ENCODE results near the gene CYP2W1. TPM values are rescaled to one million over a fixed set of nuclear protein-coding genes. Genes with fewer than 3 reads are reported as not detected.
"Not testable (repeated sequence)": the region's sequence is repeated elsewhere in the genome, so short reads cannot be mapped to it uniquely, and the experiment has no call there.

CYP2W1 gene
- total RNA-seq, 1 donor from 2014 or later, result not detected

DNA sequence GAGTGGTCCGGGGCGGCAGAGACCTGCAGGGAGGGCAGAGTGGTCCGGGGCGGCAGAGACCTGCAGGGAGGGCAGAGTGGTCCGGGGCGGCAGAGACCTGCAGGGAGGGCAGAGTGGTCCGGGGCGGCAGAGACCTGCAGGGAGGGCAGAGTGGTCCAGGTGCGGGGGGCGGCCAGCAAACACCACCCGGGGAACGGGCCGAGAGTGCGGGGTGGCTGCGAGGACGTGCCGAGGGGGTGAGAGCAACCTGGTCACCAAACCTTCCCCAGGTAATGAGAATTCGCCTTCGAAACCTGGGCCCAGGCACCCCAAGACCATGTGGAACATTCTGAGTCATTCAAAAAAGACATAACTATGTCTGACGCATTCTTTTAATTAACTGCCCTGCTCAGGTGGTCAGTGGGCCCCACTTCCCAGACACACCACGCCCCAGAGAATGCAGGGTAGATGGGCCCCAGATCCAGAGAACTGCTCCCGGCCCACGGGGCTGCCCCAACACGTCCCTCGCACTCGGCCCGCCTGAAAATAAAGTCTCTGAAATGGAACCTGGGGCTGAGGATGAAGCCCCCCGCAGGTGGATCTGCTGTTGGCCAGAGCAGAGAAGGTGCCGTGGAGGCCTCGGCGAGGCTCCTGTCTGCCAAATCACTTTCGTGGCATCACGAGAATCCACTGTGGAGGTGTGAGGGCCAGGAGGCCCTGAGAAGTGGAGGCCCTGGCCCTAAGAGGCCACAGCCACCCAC lies 48.9 kb downstream of the CYP2W1 start:
- no peak overlapping the region for H3K4me3 ChIP-seq (ENCODE audit: low read depth, low read length)
- no peak for DNase-seq (ENCODE audit: low read depth)
- TF ChIP-seq, protein P1, sequence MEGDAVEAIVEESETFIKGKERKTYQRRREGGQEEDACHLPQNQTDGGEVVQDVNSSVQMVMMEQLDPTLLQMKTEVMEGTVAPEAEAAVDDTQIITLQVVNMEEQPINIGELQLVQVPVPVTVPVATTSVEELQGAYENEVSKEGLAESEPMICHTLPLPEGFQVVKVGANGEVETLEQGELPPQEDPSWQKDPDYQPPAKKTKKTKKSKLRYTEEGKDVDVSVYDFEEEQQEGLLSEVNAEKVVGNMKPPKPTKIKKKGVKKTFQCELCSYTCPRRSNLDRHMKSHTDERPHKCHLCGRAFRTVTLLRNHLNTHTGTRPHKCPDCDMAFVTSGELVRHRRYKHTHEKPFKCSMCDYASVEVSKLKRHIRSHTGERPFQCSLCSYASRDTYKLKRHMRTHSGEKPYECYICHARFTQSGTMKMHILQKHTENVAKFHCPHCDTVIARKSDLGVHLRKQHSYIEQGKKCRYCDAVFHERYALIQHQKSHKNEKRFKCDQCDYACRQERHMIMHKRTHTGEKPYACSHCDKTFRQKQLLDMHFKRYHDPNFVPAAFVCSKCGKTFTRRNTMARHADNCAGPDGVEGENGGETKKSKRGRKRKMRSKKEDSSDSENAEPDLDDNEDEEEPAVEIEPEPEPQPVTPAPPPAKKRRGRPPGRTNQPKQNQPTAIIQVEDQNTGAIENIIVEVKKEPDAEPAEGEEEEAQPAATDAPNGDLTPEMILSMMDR (conservative IDR thresholded peaks at IDR 0.05; ENCODE audit: low read depth, low read length), result no peak

DNA sequence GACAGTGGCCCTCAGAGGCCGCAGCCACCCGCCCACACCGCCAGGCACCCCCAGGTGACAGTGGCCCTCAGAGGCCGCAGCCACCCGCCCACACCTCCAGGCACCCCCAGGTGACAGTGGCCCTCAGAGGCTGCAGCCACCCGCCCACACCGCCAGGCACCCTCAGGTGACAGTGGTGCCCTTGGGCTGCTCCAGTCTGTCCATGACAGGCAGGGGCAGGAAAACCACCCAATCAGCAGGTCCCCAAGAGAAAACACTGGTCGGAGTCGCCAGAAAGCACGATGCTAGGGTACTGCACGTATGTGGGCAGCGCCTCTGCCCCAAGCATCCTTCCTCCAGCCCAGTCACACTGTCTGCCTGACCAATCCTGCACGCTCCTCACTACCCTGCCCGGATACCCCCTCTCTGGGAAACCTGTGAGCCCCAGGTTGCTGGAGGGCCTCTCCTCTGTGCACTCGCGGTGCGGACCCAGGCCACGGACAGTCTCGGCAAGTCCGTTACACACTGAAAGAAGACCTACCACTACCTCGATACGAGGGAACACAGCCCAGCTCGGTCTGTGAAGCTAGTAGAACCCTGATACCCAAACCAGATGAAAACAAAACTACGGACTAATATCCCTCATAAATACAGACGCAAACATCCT lies 49.7 kb downstream of the CYP2W1 start:
- H3K4me3 ChIP-seq (ENCODE audit: low read depth, low read length), result no peak overlapping the region
- TF ChIP-seq, protein P1 (conservative IDR thresholded peaks at IDR 0.05; ENCODE audit: low read depth, low read length), result no peak
- no peak for DNase-seq (ENCODE audit: low read depth)

DNA sequence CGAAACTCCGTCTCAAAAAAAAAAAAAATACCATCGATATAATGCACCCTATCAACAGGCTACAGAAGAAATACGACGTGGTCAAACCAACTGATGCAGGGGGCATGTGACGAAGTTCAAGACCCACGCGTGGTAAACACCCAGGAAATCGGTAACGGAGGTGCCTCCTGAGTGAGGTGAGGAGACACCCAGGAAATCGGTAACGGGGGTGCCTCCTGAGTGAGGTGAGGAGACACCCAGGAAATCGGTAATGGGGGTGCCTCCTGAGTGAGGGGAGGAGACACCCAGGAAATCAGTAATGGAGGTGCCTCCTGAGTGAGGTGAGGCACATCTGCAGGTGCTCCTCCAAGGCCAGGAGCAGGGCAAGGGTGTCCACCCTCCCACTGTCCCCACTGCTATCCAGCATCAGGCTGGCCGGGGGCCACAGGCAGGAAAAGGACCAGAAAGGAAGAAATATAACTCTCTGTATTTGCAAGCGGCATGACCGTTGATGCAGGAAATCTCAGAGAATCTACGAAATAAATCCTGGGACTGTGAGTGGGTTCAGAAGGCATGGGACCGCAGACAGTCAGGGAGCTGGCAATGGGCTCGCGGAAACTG lies 50.7 kb downstream of the CYP2W1 start:
- TF ChIP-seq, protein P1 (conservative IDR thresholded peaks at IDR 0.05; ENCODE audit: low read depth, low read length), result no peak
- no peak overlapping the region for H3K4me3 ChIP-seq (ENCODE audit: low read depth, low read length)
- DNase-seq (ENCODE audit: low read depth), result no peak

DNA sequence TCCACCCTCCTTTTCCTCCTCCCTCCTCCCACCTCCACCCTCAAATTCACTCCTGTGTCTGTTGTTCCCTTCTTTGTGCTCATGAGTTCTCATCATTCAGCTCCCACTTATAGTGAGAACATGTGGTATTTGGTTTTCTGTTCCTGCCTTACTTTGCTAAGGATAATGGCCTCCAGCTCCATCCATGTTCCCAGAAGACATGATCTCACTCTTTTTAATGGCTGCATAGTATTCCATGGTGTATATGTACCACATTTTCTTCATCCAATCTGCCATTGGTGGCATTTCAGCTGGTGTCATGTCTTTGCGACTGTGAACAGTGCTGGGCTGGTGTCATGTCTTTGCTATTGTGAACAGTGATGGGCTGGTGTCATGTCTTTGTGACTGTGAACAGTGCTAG lies 51.8 kb downstream of the CYP2W1 start:
- not testable (repeated sequence) for H3K4me3 ChIP-seq (ENCODE audit: low read depth, low read length); DNase-seq (ENCODE audit: low read depth)

DNA sequence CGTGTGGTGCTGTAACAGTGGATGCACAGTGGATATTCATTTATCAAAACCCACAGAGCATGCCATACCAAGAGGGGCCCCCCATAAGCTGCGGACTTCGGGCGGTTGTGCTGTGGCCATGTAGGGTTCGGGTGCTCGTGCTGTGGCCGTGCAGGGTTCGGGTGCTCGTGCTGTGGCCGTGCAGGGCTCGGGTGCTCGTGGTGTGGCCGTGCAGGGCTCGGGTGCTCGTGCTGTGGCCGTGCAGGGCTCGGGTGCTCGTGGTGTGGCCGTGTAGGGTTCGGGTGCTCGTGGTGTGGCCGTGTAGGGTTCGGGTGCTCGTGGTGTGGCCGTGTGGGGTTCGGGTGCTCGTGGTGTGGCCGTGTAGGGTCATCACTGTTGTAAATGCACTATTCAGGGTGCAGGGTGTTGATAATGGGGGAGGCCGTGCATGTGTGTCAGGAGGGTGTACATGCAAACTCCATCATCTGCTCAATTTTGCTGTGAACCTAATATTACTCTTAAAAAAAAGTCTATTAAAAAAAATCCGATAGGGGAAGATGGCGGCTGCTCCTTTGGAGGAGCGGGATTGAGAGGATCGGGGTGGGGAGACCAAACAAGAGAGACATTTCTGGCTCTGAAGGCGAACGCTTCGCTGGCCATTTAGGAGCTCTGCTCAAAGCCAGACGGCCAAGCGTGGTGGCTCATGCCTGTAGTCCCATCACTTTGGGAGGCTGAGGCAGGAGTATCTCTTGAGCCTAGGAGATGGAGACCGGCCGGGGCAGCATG lies 53.4 kb downstream of the CYP2W1 start:
- not testable (repeated sequence) for DNase-seq (ENCODE audit: low read depth); H3K4me3 ChIP-seq (ENCODE audit: low read depth, low read length)

Other genes with a start within 250 kb of the CYP2W1 start
- 117 and 270 TPM in 2 replicates for gene SUN1, start 150.7 kb upstream of the CYP2W1 start, total RNA-seq
- gene GET4, start 106.6 kb upstream of the CYP2W1 start, total RNA-seq, result 32.6 and 42.2 TPM in 2 replicates
- 3.9 and 7.2 TPM in 2 replicates for gene ADAP1, start 28.5 kb upstream of the CYP2W1 start, total RNA-seq
- 4.6 and 5.4 TPM in 2 replicates for gene COX19, start 7.6 kb upstream of the CYP2W1 start, total RNA-seq
- 0.23 TPM in 1 of 2 replicates, not detected in the other for gene GPR146, start 61.4 kb downstream of the CYP2W1 start, total RNA-seq
- gene GPER1, start 104.9 kb downstream of the CYP2W1 start, total RNA-seq, result 0.72 and 0.81 TPM in 2 replicates
- 17.2 and 32.8 TPM in 2 replicates for gene ZFAND2A, start 177.0 kb downstream of the CYP2W1 start, total RNA-seq
- gene UNCX, start 249.7 kb downstream of the CYP2W1 start, total RNA-seq, result 0.65 and 1.7 TPM in 2 replicates

Data from epithelial cell of proximal tubule (primary cell).